Measurements from ENCODE around the gene RNF133.

DNA sequence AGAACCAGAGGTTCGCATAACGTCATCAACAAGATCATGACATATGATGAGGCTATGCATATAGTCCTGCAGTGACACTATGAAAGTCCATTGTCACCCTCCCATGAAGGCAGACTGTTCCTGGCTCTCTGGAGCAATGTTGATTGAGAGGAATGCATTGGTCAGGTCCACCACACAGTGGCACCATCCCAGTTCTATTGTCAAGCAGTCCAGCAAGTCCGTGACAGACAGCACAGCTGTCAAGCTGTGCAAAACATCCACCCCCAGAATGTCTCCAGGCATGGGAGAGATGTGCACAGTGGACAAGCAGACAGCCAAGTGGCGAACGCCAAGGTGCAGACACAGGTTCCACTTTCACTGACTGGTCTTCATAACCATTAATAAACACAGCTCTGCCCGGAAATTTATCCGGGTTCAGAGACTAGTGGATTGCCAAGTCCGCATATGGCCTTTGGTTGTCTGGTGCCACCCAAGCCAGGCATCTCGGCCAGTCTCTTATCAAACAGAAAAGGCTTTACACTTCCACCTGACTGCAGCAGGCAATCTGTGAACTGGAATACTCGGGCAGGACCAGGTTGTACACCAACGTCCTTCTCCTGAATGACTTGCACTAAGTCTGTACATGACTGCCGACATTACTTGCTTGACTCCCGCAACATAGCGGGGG is 7.2 kb downstream of the RNF133 start:
- TF ChIP-seq, protein P1, sequence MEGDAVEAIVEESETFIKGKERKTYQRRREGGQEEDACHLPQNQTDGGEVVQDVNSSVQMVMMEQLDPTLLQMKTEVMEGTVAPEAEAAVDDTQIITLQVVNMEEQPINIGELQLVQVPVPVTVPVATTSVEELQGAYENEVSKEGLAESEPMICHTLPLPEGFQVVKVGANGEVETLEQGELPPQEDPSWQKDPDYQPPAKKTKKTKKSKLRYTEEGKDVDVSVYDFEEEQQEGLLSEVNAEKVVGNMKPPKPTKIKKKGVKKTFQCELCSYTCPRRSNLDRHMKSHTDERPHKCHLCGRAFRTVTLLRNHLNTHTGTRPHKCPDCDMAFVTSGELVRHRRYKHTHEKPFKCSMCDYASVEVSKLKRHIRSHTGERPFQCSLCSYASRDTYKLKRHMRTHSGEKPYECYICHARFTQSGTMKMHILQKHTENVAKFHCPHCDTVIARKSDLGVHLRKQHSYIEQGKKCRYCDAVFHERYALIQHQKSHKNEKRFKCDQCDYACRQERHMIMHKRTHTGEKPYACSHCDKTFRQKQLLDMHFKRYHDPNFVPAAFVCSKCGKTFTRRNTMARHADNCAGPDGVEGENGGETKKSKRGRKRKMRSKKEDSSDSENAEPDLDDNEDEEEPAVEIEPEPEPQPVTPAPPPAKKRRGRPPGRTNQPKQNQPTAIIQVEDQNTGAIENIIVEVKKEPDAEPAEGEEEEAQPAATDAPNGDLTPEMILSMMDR (IDR thresholded peaks at IDR 0.05; ENCODE audit: low read length): no peak
- TF ChIP-seq EZH2 (IDR thresholded peaks at IDR 0.05; ENCODE audit: borderline replicate concordance, low read length): no peak
